Thyroid gland (tissue), 4 donors: Measurements from ENCODE around the gene APOBR.
"Not testable (repeated sequence)": the region's sequence is repeated elsewhere in the genome, so short reads cannot be mapped to it uniquely, and the experiment has no call there.

Experiments used
- POLR2A ChIP-seq, 2 donors: fragments of 450-650 bp; IDR thresholded peaks; one replicate each; pipeline ENCODE4 v1.6.1; 2017; ENCODE audit warnings: antibody characterized with exemption in 2 of 2, mild to moderate bottlenecking in 2 of 2, moderate library complexity in 1 of 2
- TF ChIP-seq, protein P1 (sequence below), 6 experiments: fragments of 200-600 bp in 3 of 6; fragments of 450-650 bp in 3 of 6; sonication (generic) in 3 of 6; IDR thresholded peaks; one replicate each; pipeline ENCODE4 v1.5.1; 2016 to 2019; ENCODE audit warnings: antibody characterized with exemption in 6 of 6, mild to moderate bottlenecking in 2 of 6, inconsistent platforms in 1 of 6, moderate library complexity in 1 of 6

DNA sequence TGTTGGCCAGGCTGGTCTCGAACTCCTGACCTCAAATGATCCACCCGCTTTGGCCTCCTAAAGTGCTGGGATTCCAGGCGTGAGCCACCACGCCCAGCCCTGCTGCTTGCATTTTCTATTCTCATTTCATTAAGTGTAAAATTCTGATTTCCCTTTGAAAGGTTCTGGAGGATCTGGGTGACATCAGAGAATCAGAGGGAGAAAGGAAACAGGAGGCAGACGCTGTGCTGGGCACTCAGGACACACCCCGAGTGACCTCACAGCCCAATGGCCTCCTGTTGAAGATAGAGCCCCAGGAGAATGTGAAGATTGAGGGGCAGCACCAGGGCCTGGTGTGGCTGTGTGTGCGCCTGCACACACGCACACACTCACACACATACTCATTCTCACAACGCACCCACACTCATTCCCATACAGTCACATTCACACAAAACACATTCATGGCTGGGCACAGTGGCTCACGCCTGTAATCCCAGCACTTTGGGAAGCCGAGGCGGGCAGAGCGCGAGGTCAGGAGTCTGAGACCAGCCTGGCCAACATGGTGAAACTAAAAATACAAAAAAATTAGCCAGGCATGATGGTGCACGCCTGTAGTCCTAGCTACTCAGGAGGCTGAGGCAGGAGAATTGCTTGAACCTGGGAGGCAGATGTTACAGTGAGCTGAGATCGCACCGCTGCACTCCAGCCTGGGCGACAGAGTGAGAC, 6.2 kb downstream of the APOBR start:
- TF ChIP-seq, protein P1, sequence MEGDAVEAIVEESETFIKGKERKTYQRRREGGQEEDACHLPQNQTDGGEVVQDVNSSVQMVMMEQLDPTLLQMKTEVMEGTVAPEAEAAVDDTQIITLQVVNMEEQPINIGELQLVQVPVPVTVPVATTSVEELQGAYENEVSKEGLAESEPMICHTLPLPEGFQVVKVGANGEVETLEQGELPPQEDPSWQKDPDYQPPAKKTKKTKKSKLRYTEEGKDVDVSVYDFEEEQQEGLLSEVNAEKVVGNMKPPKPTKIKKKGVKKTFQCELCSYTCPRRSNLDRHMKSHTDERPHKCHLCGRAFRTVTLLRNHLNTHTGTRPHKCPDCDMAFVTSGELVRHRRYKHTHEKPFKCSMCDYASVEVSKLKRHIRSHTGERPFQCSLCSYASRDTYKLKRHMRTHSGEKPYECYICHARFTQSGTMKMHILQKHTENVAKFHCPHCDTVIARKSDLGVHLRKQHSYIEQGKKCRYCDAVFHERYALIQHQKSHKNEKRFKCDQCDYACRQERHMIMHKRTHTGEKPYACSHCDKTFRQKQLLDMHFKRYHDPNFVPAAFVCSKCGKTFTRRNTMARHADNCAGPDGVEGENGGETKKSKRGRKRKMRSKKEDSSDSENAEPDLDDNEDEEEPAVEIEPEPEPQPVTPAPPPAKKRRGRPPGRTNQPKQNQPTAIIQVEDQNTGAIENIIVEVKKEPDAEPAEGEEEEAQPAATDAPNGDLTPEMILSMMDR (IDR thresholded peaks at IDR 0.05), result not testable (repeated sequence)
- not testable (repeated sequence) for TF ChIP-seq POLR2A (IDR thresholded peaks at IDR 0.05)
